ENCODE results near the gene TPST1. TPM values are rescaled to one million over a fixed set of nuclear protein-coding genes. Genes with fewer than 3 reads are reported as not detected.
"Not testable (repeated sequence)": the region's sequence is repeated elsewhere in the genome, so short reads cannot be mapped to it uniquely, and the experiment has no call there.

The TPST1 gene
- total RNA-seq, 1 experiment from 2014 or later: 15.9 TPM

- WGBS (ENCODE audit: extremely low coverage, insufficient read length, low lambda C conversion rate): no CpG with 5 or more reads among the region's 7 CpGs
- H3K79me2 ChIP-seq (ENCODE audit: insufficient read depth, low read length): no peaks in the 10 kb centered on the region
- DNase-seq: no peak
Measured at GRCh38 chr7:66371096-66371824, 166.1 kb downstream of the TPST1 start.

GRCh38 chr7:66374141-66374840, 169.2 kb downstream of the TPST1 start:
- not testable (repeated sequence) for H3T11ph ChIP-seq (ENCODE audit: low read length); H4K91ac ChIP-seq (ENCODE audit: insufficient read length, low read depth, low read length); H3K27ac Mint-ChIP-seq; H2BK120ac ChIP-seq (ENCODE audit: low read depth, low read length, poor library complexity, severe bottlenecking); H3K4ac ChIP-seq (ENCODE audit: low read depth, low read length); H3K79me1 ChIP-seq (ENCODE audit: insufficient read depth, low read depth, low read length, poor library complexity, severe bottlenecking); H3K9ac ChIP-seq (ENCODE audit: extremely low read depth, insufficient read length, low read length); H2BK20ac ChIP-seq (ENCODE audit: low read depth, low read length, poor library complexity, severe bottlenecking); H2BK15ac ChIP-seq (ENCODE audit: low read depth, low read length); H3K14ac ChIP-seq (ENCODE audit: insufficient read depth, low read length); H3K4me3 Mint-ChIP-seq; H4K20me1 ChIP-seq (ENCODE audit: control insufficient read depth, insufficient read depth, insufficient read length); H3K4me2 ChIP-seq (ENCODE audit: insufficient read depth, insufficient read length, low read length); H3K56ac ChIP-seq (ENCODE audit: insufficient read length, low read depth, low read length); H3K79me2 ChIP-seq (ENCODE audit: insufficient read depth, low read length); H2AK5ac ChIP-seq (ENCODE audit: insufficient read length, low read length); H3K9me3 ChIP-seq (ENCODE audit: control insufficient read depth, low read depth, low read length); H3K27me3 ChIP-seq (ENCODE audit: insufficient read depth, low read length); H3K9me3 Mint-ChIP-seq; H3K23ac ChIP-seq (ENCODE audit: insufficient read length, low read depth, low read length); H3K23me2 ChIP-seq (ENCODE audit: insufficient read length, low read depth, low read length, poor library complexity, severe bottlenecking); H3K36me3 Mint-ChIP-seq (ENCODE audit: insufficient read depth in 1 of 3, low read depth in 3 of 3); H3K4me1 Mint-ChIP-seq; H3K18ac ChIP-seq (ENCODE audit: insufficient read length, low read depth, low read length); H2BK12ac ChIP-seq (ENCODE audit: insufficient read length, low read depth, low read length); H2BK5ac ChIP-seq (ENCODE audit: insufficient read length, low read length); H2AFZ ChIP-seq (ENCODE audit: low read length); H4K5ac ChIP-seq (ENCODE audit: insufficient read length, low read depth, low read length); H3K4me1 ChIP-seq (ENCODE audit: insufficient read depth, low read length); H3K27ac ChIP-seq (ENCODE audit: insufficient read length, low read depth, low read length); DNase-seq; H3K27me3 Mint-ChIP-seq (ENCODE audit: low read depth); H4K8ac ChIP-seq (replicated peaks; ENCODE audit: insufficient read length, low read depth, low read length)
- no CpG with 5 or more reads among the region's 5 CpGs for WGBS (ENCODE audit: extremely low coverage, insufficient read length, low lambda C conversion rate)

More at GRCh38 chr7:66371096-66371824, 166.1 kb downstream of the TPST1 start:
- TF ChIP-seq, protein P1, sequence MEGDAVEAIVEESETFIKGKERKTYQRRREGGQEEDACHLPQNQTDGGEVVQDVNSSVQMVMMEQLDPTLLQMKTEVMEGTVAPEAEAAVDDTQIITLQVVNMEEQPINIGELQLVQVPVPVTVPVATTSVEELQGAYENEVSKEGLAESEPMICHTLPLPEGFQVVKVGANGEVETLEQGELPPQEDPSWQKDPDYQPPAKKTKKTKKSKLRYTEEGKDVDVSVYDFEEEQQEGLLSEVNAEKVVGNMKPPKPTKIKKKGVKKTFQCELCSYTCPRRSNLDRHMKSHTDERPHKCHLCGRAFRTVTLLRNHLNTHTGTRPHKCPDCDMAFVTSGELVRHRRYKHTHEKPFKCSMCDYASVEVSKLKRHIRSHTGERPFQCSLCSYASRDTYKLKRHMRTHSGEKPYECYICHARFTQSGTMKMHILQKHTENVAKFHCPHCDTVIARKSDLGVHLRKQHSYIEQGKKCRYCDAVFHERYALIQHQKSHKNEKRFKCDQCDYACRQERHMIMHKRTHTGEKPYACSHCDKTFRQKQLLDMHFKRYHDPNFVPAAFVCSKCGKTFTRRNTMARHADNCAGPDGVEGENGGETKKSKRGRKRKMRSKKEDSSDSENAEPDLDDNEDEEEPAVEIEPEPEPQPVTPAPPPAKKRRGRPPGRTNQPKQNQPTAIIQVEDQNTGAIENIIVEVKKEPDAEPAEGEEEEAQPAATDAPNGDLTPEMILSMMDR (conservative IDR thresholded peaks at IDR 0.05): no peak
- no peaks in the 10 kb centered on the region for H3K4me1 ChIP-seq (ENCODE audit: insufficient read depth, low read length)
- H2BK20ac ChIP-seq (ENCODE audit: low read depth, low read length, poor library complexity, severe bottlenecking): no peak overlapping the region
- Mint-ChIP-seq H3K4me3 (no peak overlapping the region), H3K27ac (peak overlapping the region in 1 of 3 experiments; percentile 60; a peak in 1 of 7 replicates), H3K36me3 (ENCODE audit: insufficient read depth in 1 of 3, low read depth in 3 of 3) (peaks cover 0 to 5% (median 0%) of the 10 kb centered on the region in 3 experiments; a peak in 2 of 7 replicates), H3K9me3 (peaks cover 0 to 6% of the 10 kb centered on the region in 2 experiments; a peak in 4 of 5 replicates), H3K4me1 (no peaks in the 10 kb centered on the region), H3K27me3 (ENCODE audit: low read depth) (no peaks in the 10 kb centered on the region)
- no peaks in the 10 kb centered on the region for H3K27me3 ChIP-seq (ENCODE audit: insufficient read depth, low read length)
- no peak overlapping the region for H2AK5ac ChIP-seq (ENCODE audit: insufficient read length, low read length)
- no peak overlapping the region for H2BK12ac ChIP-seq (ENCODE audit: insufficient read length, low read depth, low read length)
- no peak overlapping the region for H3K14ac ChIP-seq (ENCODE audit: insufficient read depth, low read length)
- H3K4ac ChIP-seq (ENCODE audit: low read depth, low read length): no peak overlapping the region
- H3K18ac ChIP-seq (ENCODE audit: insufficient read length, low read depth, low read length): no peak overlapping the region
- no peaks in the 10 kb centered on the region for H4K20me1 ChIP-seq (ENCODE audit: control insufficient read depth, insufficient read depth, insufficient read length)
- no peak overlapping the region for H3T11ph ChIP-seq (ENCODE audit: low read length)
- H2BK120ac ChIP-seq (ENCODE audit: low read depth, low read length, poor library complexity, severe bottlenecking): no peak overlapping the region
- no peak overlapping the region for H2AFZ ChIP-seq (ENCODE audit: low read length)
- no peak overlapping the region for H3K56ac ChIP-seq (ENCODE audit: insufficient read length, low read depth, low read length)
- no peak overlapping the region for H3K4me2 ChIP-seq (ENCODE audit: insufficient read depth, insufficient read length, low read length)
- no peak overlapping the region for H4K8ac ChIP-seq (replicated peaks; ENCODE audit: insufficient read length, low read depth, low read length)
- no peak overlapping the region for H3K23ac ChIP-seq (ENCODE audit: insufficient read length, low read depth, low read length)
- H3K79me1 ChIP-seq (ENCODE audit: insufficient read depth, low read depth, low read length, poor library complexity, severe bottlenecking): no peaks in the 10 kb centered on the region
- H4K5ac ChIP-seq (ENCODE audit: insufficient read length, low read depth, low read length): no peak overlapping the region
- no peak overlapping the region for H3K9ac ChIP-seq (ENCODE audit: extremely low read depth, insufficient read length, low read length)
- H3K27ac ChIP-seq (ENCODE audit: insufficient read length, low read depth, low read length): no peak overlapping the region
- H2BK15ac ChIP-seq (ENCODE audit: low read depth, low read length): no peak overlapping the region
- H3K9me3 ChIP-seq (ENCODE audit: control insufficient read depth, low read depth, low read length): no peaks in the 10 kb centered on the region
- H3K23me2 ChIP-seq (ENCODE audit: insufficient read length, low read depth, low read length, poor library complexity, severe bottlenecking): no peaks in the 10 kb centered on the region
- H4K91ac ChIP-seq (ENCODE audit: insufficient read length, low read depth, low read length): no peak overlapping the region
- no peak overlapping the region for H2BK5ac ChIP-seq (ENCODE audit: insufficient read length, low read length)
